Stimulated activated CD4-positive, alpha-beta T cell treated with anti-CD3 and anti-CD28 coated beads, TNF-alpha, amount 100 ng/mL, for 1 hour (primary cell): ENCODE results near the gene KCTD17.

Experiments
- DNase-seq, 3 donors: peaks; one replicate each; pipeline ENCODE4 v3.0.0-alpha.2; 2020; ENCODE audit warnings: low read depth in 3 of 3, low spot score in 1 of 3

Gene KCTD17

DNA sequence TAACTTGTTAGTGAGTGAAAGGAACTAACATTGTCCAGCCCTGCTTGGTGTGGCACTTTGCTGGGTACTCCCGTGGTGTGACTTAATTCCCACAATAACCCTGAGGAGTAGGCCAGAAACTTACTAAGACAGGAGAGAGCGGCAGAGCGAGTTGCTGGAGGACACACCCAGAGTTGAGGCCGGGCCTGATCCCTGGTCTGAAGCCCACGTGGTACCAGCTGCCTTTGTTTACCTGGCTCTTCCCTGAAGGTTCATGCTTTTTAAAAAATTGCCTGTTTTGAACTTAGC is 31.4 kb upstream of the KCTD17 start:
- no peak for DNase-seq

- no peak for DNase-seq
Observed at GRCh38 chr22:37021041-37021440, 30.5 kb upstream of the KCTD17 start.

DNA sequence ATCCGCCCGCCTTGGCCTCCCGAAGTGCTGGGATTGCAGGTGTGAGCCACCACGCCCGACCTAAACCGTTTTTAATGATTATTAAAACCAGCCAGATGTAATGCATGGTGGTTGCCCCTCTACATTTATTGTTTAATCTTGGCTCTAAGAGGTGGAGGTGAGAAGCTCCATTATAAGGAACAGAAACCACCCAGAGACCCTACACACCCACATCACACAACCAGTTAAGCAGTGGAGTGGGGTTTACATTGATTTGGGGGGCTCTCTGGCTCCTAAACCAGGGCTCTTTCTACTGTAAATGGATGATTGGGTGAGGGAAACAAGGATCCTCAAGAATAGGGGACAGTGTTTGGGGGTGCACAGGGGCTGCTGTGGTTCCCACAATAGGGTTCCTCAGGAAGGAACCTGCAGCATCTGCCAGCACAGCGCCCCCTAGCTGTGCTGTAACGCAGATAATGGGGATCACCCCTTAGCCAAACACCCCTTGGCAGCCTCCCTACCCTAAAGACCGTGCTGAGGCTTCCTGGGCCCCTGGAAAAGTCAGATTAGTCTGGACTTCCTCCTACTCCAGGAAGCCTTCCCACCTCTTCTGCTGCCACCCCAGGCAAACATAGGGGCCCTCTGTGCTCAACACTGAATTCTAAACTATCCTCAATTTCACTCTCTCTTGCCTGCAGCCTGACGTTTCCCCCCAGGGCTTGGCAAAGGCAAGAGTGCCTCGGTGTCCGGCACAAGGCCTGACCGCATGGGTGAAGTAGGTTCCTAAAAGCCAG is 29.6 kb upstream of the KCTD17 start:
- DNase-seq: peak in 2 of 3 donors; percentile 9 to 38

DNA sequence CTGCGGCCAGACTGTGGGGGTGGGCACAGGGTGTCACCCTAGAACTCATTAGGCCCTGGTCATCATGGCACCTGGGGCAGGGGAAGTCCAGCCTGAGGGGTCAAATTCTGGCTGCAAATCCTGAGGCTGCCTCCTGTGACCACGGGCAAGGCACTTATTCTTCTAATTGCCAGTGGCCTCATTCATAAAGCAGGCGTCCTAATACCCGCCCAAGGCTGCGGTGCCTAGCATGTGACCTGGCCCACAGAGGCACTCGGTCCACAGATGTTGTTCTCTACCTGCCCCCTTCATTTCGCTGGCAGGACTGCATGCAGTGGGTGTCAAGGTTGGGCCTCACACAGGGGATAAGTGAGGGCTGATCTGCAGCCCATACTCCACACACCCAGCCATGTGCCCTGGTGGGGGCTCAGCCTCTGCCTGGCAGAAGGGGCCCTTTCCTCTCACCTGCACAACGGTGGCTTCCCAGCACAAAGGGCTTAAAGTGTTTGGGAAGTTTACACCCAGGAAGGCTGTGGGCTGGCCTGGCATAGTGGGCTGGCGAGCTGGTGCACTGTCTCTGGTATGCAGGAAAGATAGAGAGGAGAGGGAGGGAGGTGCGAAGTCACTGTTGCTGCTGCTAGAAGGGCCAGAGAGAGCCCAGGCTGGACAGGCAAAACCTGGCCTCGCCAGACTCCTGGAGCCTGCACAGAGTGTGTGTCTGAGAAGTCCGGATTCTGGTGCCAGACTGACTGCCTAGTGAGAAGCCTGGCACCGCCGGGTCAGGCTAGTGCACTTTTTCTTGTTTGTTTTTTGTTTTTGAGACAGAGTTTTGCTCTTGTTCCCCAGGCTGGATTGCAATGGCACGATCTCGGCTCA is 28.8 kb upstream of the KCTD17 start:
- no peak for DNase-seq

GRCh38 chr22:37023743-37024338 is 27.7 kb upstream of the KCTD17 start:
- DNase-seq: no peak

DNA sequence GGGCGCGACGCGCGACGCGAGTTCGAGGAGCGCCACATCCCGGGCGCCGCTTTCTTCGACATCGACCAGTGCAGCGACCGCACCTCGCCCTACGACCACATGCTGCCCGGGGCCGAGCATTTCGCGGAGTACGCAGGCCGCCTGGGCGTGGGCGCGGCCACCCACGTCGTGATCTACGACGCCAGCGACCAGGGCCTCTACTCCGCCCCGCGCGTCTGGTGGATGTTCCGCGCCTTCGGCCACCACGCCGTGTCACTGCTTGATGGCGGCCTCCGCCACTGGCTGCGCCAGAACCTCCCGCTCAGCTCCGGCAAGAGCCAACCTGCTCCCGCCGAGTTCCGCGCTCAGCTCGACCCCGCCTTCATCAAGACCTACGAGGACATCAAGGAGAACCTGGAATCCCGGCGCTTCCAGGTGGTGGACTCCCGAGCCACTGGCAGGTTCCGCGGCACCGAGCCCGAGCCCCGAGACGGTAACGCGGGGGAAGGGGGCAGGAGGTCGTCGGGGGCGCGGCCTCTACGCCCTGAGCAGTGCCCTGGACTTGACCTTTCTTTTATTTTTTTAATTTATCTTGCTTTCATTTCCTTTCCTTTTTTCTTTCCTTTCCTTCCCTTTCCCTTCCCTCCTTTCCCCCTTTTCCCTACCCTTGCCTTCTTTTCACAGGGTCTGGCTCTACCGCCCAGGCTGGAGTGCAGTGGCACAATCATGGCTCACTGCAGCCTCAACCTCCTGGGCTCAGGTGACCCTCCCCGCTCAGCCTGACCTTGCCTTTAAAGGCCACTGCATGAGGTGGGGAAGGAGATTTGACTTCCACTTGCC is 27.0 kb upstream of the KCTD17 start:
- DNase-seq: no peak

DNA sequence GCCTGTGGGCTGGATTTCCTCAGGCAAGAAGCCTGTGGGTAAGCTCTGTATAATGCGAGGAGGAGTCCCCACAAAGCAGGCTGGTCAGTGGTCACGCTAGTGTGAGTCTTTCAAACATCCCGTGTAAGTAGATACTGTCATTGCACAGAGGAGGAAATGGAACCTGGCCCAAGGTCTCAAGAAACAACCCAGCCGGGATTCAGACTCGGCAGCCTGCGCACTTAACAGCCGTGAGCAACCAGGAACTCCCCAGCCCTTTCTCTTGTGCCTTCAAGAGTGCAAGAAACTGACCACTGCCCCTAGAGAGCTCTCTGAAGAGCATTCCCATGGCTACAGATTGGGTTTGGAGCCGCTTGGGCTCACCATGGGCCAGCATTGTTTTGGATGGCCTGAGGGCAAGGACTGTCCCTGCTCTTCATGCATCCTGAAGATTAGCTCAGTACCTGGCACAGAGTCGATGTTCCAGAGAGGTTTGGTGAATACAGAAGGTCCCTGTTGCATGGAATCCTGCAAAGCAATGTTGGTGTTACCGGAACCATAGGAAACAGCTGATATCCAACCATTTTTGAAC is 26.0 kb upstream of the KCTD17 start:
- DNase-seq: no peak

DNA sequence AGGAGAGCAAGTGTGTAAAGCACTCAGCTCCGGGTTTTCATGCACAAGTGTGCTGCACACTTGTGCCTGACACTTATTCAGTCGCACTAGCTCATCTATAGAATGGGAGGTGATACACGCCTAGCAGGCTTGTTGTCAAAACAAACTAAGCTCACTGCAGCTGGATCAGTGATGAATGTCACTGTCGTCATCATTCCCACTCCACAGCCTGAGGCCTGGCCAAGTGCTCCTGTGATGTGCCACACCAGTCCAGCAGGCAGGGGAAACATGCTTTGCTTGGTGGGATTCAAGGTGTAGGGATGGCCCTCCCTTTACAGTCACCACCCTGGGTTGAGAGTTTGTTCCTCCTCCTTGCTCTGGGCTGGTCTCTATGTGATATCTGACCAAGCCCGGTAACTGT is 25.2 kb upstream of the KCTD17 start:
- DNase-seq: no peak

GRCh38 chr22:37027556-37027955 is 24.0 kb upstream of the KCTD17 start:
- no peak for DNase-seq

DNA sequence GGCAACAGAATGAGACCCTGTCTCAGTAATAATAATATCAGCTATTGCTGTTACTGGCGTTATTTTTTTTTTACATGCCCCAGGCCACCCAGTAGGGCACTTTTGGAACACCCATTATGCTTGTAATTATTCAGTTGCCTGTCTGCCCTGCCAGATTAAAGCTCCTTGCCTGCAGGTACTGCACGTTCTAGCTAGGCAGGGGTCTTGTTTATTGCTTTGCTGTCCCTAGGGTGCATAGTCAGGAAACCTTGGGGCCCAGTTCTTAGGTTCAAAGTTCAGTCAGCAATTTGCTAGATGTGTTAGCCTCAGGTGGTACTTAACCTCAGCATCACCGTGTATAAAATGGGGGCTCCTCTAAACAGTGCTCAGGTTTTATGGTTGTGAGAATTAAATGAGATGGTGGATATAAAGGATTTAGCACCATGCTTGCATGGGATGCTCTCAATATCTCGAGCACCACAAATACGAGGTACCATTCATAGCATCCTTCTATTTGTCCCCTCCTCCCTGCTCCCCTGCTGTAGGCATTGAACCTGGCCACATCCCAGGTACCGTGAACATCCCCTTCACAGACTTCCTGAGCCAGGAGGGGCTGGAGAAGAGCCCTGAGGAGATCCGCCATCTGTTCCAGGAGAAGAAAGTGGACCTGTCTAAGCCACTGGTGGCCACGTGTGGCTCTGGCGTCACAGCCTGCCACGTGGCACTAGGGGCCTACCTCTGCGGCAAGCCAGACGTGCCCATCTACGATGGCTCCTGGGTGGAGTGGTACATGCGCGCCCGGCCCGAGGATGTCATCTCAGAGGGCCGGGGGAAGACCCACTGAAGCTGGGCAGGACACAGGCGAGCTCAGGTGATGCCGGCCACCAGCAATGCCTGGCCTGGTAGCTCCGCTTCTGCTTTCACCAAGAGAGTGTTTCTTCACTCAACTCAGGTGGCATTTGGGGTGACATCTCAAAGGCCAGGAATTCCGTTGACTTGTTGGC is 22.6 kb upstream of the KCTD17 start:
- DNase-seq: no peak

- DNase-seq: no peak
Observed at GRCh38 chr22:37030560-37031281, 20.8 kb upstream of the KCTD17 start.

DNA sequence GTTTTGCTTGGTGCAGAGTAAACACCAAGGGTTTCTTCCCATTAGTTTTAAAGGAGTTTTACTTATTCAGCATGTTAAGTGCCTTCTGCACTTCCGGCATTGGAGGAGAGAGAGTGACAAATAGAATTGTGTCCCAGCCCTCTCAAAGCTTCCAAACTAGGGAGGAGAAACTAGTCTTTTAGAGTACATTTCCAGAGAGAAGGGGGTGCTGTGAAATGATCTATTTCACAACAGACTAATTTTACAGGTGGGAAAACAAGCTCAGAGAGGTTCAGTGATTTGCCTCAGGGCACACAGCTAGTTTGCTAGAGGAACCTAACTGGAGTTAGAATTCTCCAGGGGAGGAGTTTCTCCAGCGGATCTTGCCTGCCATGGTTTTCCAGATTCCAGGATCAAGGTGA is 19.4 kb upstream of the KCTD17 start:
- no peak for DNase-seq

DNA sequence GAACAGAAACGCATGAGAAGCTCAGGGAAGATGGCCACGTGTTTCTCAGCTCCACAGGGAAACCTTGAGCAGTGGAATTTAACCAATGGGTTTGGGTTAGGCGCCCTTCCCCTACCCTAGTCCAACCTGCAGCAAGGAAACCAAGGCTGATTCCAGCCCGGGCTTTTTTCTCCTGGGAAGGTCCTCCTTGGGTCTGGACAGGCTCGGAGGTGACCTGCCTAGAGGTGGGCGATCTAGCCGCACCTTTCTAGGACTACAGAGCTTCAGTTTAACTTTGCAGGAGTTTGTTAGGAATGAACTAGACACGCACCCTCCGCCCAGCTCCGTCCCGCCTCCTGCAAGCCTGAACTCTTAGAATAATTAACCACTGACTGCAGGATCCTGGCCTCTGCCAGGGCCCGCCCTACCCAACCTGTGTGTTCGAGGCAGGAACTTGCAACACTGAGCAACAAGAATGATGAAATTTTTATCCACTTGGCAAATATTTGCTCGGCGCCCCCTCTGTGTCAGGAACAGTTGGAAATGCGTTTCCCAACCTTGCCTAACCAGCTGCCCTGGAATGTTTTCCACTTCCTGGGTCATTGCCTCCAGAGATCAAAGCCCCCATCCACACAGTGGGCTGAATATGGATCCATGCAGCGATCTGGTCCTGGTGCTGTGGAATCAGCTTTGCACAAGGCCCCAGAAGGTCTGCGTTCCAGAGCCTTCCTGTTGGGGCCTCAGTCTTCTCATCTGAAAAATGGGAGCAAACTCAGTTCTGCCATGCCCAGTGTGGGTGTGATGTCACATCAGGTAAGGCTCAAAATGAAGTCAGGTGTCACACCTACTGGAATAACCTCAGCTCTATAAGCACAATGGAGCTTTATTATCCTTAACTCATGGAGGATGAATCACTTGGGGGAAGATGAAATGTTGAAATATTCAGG is 18.7 kb upstream of the KCTD17 start:
- DNase-seq: no peak

DNA sequence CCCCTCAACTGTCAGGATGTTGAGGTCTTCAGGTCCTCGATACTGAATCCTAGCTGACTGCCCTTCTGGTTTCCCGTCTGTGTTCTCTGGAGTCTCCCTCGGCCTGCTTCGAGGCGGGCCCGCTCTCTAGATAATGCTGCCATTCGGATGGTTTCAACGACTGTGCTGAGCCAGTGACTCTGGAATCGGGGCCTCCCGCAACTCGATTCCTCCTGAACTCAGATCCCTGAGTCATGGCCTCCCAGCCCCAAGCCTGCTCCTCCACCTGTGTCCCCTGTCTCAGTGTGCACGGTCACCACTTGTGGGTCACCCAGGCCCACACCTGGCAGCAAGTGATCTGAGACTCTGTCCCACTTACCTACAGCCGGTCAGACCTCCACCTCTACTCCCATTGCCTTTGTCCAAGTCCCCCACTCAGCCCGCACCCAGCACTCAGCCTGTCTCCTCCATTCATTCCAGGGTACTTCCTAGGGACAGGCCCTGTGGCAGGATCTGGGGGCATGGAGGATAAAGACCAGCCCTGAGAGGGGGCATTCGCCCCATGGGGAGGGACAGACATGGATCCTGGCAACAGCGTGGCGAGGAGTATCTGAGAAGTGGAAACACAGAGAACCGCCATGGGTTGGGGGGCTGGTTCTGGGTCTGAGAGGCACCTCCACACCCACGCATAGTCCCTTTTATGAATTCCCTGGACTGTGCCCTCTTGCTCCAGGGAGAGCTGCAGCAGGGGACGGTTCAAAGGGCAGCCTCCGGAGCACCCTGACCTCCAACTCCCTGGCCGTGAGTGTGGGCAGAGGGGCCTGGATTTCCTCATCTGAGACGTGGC is 17.7 kb upstream of the KCTD17 start:
- no peak for DNase-seq

DNA sequence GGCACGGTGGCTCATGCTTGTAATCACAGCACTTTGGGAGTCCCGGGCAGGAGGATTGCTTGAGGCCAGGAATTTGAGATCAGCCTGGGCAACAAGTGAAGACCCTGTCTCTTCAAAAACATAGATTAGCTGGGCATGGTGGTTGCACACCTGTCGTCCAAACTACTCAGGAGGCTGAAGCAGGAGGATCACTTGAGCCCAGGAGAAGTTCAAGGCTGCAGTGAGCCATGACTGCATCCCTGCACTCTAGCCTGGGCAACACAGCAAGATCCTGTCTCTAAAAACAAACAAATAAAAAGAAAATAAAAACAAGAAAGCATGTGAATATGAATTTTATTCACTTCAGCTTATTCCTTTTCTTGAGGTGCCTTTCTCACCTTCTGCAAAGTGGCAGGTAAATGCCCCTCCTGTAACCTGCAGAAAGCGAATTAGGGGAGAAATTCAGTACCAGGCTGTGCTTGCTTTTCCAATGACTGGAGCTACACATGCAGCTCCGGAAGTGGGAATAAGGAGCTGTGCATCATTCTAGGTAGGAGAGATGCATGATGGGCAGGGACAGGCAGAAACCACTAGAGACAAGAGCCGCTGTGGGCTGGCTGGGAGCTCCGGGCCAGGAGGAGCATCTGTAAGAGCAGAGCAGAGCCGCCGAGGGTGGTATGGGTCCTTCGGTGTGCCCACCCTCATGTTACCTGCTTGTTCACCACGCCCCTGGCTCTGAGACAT is 14.7 kb upstream of the KCTD17 start:
- no peak for DNase-seq

- no peak for DNase-seq
Observed at GRCh38 chr22:37037669-37038068, 13.9 kb upstream of the KCTD17 start.

- no peak for DNase-seq
Observed at GRCh38 chr22:37039466-37039865, 12.1 kb upstream of the KCTD17 start.
